GM06990 (cell line): Measurements from ENCODE around the gene ZFHX3.

Experiments
- DNase-seq: peaks from one replicate; pipeline ENCODE4 v3.0.0-alpha.2; 2011; ENCODE audit not compliant: insufficient read length; ENCODE audit errors: extremely low read depth
- H3K27me3 ChIP-seq: replicated peaks from 2 replicates; pipeline ENCODE4 v1.6.0; 2011; ENCODE audit warnings: low read length; ENCODE audit not compliant: control insufficient read depth, insufficient read depth
- H3K36me3 ChIP-seq: 2 replicates; pipeline ENCODE4 v1.5.1; 2011; ENCODE audit warnings: low read length; ENCODE audit not compliant: control insufficient read depth, insufficient read depth
- H3K4me3 ChIP-seq: replicated peaks from 2 replicates; pipeline ENCODE4 v1.5.1; 2011; ENCODE audit warnings: low read depth, mild to moderate bottlenecking, control low read depth, low read length
- TF ChIP-seq, protein P1 (sequence below): IDR thresholded peaks from 2 replicates; pipeline ENCODE4 v1.5.1; 2011; ENCODE audit warnings: low read length, control low read depth, mild to moderate bottlenecking, inconsistent platforms; ENCODE audit not compliant: insufficient read depth, poor library complexity, severe bottlenecking

Gene ZFHX3

DNA sequence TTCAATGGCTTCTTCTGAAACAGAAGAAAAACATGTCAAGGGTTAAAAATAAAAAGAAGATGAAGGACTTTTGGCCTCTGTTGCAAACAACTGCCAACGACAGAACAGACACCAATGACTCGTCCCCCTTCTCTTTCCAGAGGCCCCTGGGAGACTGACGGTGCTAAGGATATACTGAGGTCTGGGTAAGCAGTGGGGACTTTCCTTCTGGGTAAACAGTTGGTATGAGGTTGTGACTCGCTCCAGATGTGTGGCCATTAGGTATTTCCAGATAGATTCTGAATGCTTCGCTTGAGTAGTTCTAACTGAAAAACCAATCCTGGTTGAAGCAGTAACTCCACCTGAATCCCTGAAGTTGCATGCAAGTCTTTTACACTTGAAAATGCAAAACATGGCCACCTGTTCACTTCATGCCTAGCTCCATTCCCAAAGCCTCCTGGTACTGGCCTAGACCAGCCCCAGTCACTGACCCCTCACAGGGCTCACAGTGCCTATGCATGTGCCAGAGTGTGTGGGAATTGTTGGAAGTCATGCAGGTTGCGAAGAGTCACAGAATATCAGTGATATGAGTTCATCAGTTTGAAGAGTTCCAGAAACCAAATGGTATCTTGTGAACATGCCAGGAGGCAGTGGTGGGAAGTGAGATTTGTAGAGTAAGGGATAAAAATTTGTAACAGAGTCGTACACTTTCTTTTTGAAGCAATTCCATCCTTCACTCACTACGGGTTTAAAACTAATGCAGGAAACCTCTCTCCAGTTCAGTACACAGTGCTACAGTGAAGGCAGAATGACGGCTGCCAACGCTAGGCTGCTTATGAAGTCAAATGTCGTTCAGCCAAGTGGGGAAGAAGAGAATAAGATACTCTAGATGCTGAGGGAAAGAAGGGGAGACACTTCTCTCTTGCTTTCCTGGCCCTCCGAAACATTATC lies 217.8 kb downstream of the ZFHX3 start:
- TF ChIP-seq, protein P1, sequence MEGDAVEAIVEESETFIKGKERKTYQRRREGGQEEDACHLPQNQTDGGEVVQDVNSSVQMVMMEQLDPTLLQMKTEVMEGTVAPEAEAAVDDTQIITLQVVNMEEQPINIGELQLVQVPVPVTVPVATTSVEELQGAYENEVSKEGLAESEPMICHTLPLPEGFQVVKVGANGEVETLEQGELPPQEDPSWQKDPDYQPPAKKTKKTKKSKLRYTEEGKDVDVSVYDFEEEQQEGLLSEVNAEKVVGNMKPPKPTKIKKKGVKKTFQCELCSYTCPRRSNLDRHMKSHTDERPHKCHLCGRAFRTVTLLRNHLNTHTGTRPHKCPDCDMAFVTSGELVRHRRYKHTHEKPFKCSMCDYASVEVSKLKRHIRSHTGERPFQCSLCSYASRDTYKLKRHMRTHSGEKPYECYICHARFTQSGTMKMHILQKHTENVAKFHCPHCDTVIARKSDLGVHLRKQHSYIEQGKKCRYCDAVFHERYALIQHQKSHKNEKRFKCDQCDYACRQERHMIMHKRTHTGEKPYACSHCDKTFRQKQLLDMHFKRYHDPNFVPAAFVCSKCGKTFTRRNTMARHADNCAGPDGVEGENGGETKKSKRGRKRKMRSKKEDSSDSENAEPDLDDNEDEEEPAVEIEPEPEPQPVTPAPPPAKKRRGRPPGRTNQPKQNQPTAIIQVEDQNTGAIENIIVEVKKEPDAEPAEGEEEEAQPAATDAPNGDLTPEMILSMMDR, result no peak
- Histone ChIP-seq H3K4me3 (no peak overlapping the region), H3K36me3 (no peaks in the 10 kb centered on the region; the same call in 1 of the 2 replicates), H3K27me3 (no peaks in the 10 kb centered on the region)
- DNase-seq, result no peak

DNA sequence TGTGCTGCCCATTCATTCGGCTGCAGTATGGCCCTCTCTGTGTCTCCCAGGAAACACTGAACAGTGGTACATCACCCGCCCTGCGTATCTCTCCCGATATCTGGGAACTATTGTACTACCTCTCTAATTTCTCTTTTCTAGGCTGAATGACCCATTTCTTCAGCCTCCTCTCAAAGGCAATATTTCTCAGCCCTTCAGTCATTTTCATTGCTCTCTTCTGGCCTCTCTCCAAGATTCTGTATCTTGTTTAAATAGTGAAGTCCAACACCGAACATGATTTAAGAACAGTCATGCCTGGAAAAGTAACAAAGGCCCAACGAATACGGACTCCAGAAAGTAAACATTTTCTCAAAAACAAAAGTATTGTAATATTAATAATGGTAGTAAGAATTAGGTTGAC lies 220.1 kb downstream of the ZFHX3 start:
- TF ChIP-seq, protein P1, result no peak

DNA sequence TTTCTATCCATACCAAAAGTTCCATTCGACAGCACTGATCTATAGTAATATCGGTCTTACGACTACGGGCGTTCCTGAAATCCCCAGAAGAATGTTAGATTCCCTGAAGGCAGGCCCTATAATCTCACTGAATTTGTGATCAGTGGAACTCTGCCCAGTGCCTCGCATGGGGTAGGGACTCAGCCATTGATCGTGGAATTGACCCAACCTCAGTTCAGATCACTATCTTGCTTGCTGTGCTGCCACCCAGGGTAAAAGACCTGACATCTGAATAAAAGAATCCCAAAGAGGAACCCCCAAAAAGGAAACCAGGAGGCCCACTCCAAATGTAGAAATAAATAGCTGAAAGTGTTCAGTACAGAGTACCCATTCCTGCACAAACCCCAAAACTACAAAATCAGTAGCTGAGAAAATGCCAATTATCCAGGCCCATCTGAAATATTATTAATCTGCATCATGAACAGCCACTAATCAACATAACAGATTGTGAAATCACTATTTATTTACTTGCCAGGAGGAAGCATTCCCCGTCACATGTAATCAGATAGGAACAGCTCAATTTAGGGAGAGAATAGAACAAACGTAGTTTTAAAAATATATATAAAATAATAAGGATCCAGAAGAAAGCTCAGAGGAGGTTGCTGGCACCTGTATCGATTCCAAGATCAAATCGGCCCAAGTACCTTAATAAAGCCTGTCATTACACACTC lies 221.9 kb downstream of the ZFHX3 start:
- no peak for DNase-seq
- Histone ChIP-seq H3K36me3 (no peaks in the 10 kb centered on the region; the same call in 1 of the 2 replicates), H3K27me3 (no peaks in the 10 kb centered on the region), H3K4me3 (no peak overlapping the region)
- TF ChIP-seq, protein P1, result no peak

More for the DNA sequence above, 220.1 kb downstream of the ZFHX3 start:
- no peak for DNase-seq
- H3K36me3 ChIP-seq, result no peaks in the 10 kb centered on the region; the same call in 1 of the 2 replicates
- H3K27me3 ChIP-seq, result no peaks in the 10 kb centered on the region
- no peak overlapping the region for H3K4me3 ChIP-seq

DNA sequence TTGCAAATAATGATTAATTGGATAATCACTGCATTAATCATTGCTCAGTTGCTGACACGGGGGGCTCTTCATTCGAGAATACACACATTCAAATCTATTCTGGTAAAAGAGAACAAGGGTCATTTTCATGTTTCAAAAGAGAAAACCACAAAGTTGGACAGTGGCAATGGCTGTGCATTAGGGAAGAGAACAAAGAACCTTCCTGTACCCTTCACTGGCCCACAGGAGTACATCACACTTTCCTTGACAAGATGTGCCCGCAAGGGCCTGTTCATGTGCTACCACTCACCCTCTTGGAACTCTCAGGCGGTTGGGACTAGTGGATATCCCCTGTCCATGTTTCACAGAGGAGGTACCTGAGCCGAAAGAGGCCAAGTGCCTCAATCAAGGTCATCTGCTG lies 223.2 kb downstream of the ZFHX3 start:
- no peaks in the 10 kb centered on the region for H3K27me3 ChIP-seq
- no peak for DNase-seq
- H3K36me3 ChIP-seq, result no peaks in the 10 kb centered on the region; the same call in 1 of the 2 replicates
- TF ChIP-seq, protein P1, result no peak
- no peak overlapping the region for H3K4me3 ChIP-seq

DNA sequence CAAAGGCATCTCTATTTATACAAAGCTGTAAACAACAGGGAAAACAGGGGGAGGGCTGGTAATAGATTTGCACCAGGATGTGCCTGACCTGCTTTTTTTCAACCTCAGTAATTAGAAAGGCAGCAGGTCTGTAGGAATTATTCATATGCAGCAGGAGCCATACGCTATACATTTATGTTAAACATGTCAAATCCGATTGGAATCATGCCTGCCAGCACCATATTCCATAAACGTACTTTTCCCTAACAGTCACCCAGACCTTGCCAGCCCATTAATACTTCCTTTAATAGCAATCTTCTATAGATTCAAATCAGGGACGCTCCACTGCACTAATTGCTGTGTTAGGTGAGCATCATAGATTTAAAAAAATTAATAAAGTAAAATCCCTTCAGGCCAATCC lies 223.9 kb downstream of the ZFHX3 start:
- Histone ChIP-seq H3K27me3 (no peaks in the 10 kb centered on the region), H3K36me3 (no peaks in the 10 kb centered on the region; the same call in 1 of the 2 replicates), H3K4me3 (no peak overlapping the region)
- DNase-seq, result no peak
- TF ChIP-seq, protein P1, result no peak
